Heart left ventricle (tissue), 13 donors: ENCODE data around the gene GNS.

Experiments used
- CTCF ChIP-seq, 12 donors: fragments of 200-600 bp; sonication (generic) in 4 of 12; IDR thresholded peaks; one replicate each; pipeline versions ENCODE4 v1.5.0 to v1.8.0; 2018 to 2022; ENCODE audit warnings: antibody characterized with exemption in 12 of 12, mild to moderate bottlenecking in 5 of 12
- POLR2A ChIP-seq, 2 donors: fragments of 450-650 bp; IDR thresholded peaks; one replicate each; pipeline ENCODE4 v1.6.1; 2017; ENCODE audit warnings: antibody characterized with exemption in 2 of 2, mild to moderate bottlenecking in 2 of 2, moderate library complexity in 2 of 2
- donor health status: ischemic (EF 13 %, LVEDD 7.1; RV severe dilation, severe dysfunction).
- donor health status: DM: no; HTN: yes; CAD: no.
- donor health status: DM: no; HTN: no; CAD: no.
- donor health status: ischemic (EF 25% LVEDD 6.9; RV normal size, moderate dysfunction).
- donor health status: ischemic (EF 25% LVEDD 5.7; RV mildly dilated, moderate dysfunction).
- donor health status: ischemic (EF 35%, LVEDD 5.7; RV mildly dilated, moderate dysfunction).
- donor health status: nonischemic (EF 11% LVEDD 7.7; RV severe dilation, severe dysfunction).
- donor health status: DM: yes; HTN: yes; CAD: no.
- donor health status: PGD.
- donor health status: ischemic (EF 29% LVEDD 5.4; RV normal size, mild dysfunction).
- donor health status: nonischemic (EF 23%, LVEDD 6.1; RV moderate dilation, normal function).

- TF ChIP-seq CTCF (IDR thresholded peaks at IDR 0.05) (no peak), POLR2A (IDR thresholded peaks at IDR 0.05) (no peak)
Measured at GRCh38 chr12:64798165-64798564, 39.0 kb upstream of the GNS start.
